ENCODE data around the gene RFX2. TPM values are rescaled to one million over a fixed set of nuclear protein-coding genes. Genes with fewer than 3 reads are reported as not detected.
"Not testable (repeated sequence)": the region's sequence is repeated elsewhere in the genome, so short reads cannot be mapped to it uniquely, and the experiment has no call there.

Gene RFX2
- total RNA-seq, 1 donor from 2014 or later = 7.2 TPM

- DNase-seq = no peak
Measured at GRCh38 chr19:6012426-6013170, 97.7 kb downstream of the RFX2 start.

- DNase-seq = no peak
Measured at GRCh38 chr19:6011794-6012193, 98.5 kb downstream of the RFX2 start.

- no peak for DNase-seq
Measured at GRCh38 chr19:6011206-6011605, 99.1 kb downstream of the RFX2 start.

DNA sequence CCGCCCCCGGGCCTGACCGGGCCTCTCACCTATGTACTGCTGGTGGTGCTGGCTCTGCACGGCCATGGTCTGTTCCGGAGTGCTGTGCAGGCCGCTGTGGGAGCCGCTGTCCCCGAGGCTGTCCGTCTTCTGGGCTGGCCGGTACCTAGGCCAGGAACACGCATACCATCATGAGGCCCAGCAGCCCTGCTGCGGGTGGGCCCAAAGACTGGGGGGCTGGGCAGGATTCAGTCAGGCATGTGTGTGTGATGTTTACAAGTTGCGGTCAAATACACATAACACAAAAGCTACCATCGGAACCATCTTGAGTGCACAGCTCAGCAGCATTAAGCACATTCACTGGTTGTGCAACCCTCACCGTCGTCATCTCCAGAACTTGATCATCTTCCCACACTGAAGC is 100.2 kb downstream of the RFX2 start:
- no peak for DNase-seq

DNA sequence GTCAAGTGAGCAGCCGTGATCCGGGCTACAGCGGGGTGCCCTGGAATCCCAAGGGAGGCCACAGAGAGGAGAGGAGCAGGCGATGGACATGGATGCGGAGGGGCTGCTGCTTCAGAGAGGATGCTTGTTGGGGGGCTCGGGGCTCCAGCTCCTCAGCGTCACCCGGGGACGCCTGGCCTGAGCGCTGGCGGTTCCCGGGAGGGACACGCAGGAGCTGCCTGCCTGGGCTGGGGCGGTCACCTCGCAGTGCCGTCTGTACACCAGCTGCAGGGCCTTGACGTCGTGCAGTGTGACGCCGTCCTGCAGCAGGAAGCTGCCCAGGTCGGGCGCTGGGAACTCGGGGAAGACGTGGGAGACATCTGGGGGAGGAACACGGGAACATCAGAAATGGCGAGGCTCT is 102.4 kb downstream of the RFX2 start:
- DNase-seq = no peak

DNA sequence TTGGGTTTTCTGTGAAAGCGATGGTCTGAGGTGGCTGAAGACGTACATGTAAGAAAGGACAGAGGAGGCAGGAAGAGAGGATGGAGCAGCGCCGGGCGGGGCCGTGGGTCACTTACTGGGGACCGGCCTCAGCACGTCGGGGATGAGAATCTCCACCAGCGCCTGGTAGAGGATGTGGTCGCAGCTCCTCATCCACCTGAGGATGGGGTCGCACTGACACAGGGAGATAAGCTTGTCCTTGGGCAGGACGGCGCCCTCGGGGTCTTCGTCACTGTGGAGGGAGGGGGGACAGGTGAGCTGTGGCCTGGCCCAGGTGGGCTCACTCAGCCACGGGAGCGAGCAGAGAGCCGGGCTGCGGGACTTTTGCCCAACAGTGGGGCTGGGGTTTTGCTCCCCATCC is 103.4 kb downstream of the RFX2 start:
- no peak for DNase-seq

DNA sequence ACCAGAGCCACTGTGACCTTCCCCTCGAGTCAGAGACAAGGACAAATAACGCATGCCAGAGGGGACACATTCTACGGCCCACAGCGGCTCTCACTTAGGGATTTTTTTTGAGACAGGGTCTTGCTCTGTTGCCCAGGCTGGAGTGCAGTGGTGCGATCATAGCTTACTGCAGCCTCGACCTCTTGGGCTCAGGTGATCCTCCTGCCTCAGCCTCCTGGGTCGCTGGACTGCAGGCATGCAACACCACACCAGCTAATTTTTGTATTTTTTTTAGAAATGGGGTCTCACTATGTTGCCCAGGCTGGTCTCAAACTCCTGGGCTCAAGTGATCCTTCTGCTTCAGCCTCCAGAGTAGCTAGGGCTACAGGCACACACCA is 104.2 kb downstream of the RFX2 start:
- not testable (repeated sequence) for DNase-seq

- DNase-seq = no peak
Measured at GRCh38 chr19:6005321-6006069, 104.8 kb downstream of the RFX2 start.

DNA sequence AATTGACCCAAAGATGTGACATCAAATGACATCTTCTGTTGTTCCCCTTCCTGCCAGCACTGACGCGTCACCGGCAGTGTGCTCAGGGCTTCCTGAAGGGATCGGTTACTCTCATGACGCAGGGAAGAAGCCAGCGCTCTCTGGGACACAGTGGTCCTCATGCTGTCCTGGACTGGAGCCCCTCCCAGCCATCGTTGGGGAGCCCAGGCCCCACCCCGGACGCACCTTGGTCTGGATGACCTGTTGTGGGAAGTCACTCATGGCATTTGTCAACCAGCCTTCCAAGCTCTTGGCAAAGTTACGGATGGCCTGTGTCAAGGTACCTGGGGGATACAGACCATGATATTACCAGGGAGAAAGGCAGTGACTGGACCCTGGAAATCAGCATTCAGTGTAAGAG is 106.3 kb downstream of the RFX2 start:
- DNase-seq = no peak

DNA sequence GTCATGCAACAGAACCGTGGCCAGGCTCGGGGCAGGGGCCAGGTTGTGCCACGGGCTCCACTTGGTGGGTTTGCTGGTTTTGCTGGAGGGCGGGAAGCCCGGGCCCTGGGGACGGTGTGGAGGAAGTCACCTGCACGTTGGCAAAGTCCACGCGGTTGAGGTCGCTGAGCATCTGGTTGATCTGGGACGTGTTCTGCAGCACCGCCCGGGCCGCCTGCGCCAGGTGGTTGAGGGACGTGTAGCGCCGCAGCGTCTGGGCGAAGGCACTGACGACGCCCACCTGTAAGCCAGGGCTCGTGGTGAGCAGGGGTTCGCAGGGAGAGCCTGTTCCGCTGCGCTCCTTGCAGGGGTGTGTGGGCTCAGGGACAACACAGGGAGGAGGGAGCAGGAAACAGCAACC is 107.7 kb downstream of the RFX2 start:
- no peak for DNase-seq

GRCh38 chr19:6000228-6000847 is 110.0 kb downstream of the RFX2 start:
- no peak for DNase-seq

- no peak for DNase-seq
Measured at GRCh38 chr19:5999693-6000092, 110.6 kb downstream of the RFX2 start.

GRCh38 chr19:5997371-5997770 is 112.9 kb downstream of the RFX2 start:
- no peak for DNase-seq

GRCh38 chr19:5996623-5997320 is 113.5 kb downstream of the RFX2 start:
- DNase-seq = no peak

- DNase-seq = no peak
Measured at GRCh38 chr19:5996102-5996501, 114.2 kb downstream of the RFX2 start.

- DNase-seq = no peak
Measured at GRCh38 chr19:5995606-5996005, 114.7 kb downstream of the RFX2 start.

DNA sequence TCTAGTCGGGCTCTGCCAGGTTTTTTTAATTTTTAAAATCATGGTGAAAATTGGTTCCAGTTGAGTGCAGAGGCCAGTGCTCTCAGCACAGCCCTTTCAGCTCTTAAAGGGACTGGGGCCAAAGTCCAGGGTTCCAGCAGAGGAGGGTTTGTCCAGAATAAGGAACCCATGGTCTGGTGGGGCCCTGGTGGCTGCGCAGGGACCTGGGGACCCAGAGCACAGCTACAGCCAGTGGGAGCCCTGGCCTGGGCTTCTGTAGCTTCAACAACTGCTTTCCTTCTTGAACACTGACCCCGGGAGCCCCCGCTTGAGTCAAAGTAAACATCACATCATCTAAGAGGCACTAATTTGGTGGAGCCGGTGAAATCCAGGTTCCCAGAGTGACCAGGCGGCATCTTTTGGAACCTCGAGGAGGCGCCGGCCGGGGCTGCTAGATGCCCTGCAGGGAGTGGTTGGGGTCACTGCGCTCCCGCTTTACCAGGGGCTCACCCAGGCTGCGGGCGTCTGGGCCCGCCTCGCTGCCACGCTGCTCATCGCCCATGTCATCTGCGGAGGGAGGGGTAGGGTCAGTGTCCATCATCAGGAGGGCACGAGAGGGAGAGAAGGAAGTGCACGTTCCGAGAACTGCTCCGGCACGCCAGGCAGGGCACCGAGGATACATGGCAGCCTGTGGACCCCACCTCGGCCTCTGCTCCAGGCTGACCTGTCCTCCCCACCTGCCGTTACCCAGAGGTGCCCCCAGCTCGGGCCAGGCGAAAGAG is 115.7 kb downstream of the RFX2 start:
- DNase-seq = no peak

DNA sequence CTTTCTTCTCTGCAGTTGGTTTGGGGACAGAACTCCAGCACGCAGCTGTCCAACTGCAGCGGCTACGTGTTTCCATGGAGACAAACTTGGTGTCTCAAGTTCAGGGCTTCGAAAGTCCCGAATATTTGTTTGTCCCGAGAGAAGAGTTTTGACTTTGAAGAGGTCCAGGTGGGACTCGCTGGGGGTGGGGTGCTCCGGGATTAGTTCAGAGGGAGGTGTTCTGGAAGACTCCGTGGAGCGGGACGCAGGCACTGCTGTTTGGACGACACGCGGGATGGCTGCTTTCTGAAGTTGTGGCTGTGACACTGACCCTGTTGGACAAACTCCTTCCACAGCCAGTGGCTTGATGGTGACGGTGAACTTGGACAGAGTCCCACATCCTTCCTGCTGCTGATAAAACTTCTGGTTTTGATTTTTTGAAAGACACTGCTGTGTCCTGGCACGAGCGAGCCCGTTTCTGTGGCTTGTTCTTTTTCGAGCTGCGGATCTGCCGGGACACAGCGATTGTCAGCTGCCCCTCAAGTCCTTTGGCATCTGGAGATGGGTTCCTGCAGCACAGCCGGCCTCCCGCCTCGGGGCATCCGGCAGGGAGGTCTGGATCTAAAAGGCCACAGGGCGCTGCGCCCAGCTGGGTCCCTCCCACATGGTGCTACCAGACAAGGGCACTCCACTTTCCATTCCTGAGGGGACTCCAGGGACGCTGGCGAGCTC is 116.5 kb downstream of the RFX2 start:
- peak; percentile 13 for DNase-seq

GRCh38 chr19:5993201-5993600 is 117.1 kb downstream of the RFX2 start:
- DNase-seq = no peak

DNA sequence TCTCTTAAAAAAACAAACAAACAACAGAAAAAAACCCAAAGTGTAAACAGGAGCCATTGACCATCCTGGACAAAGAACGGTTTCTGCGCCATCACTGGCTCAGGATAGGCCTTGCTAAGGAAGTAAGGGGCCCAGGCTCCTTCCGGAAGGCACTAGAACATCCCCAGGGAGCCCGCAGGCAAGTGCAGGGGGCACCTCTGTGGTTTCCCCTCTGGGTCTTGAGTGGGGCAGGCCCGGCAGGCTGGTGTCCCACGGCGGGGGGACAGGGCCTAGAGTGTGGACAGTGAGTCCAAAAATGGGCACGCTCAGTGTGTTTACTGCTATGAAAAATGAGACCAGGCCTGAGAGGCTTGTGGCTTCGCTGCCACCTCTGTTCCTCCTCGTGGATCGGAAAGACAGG is 117.5 kb downstream of the RFX2 start:
- DNase-seq = no peak

- DNase-seq = no peak
Measured at GRCh38 chr19:5991244-5991838, 119.0 kb downstream of the RFX2 start.

Data from skin of body (tissue), 2 donors.